CD4-positive, CD25-positive, alpha-beta regulatory T cell (primary cell): ENCODE data around the gene PDLIM7. TPM values are rescaled to one million over a fixed set of nuclear protein-coding genes. Genes with fewer than 3 reads are reported as not detected.

Experiments used
- ATAC-seq, 2 donors: fragments of 150-1000 bp; cut with Tn5 transposase; one replicate each; pipeline ENCODE4 v1.10.0; 2021; ENCODE audit warnings: low read depth in 2 of 2, moderate number of reproducible peaks in 2 of 2, moderate library complexity in 1 of 2
- DNase-seq, 3 donors: peaks; one replicate each; pipeline versions ENCODE4 v3.0.0 to v3.0.0-alpha.2; 2012 to 2022; ENCODE audit warnings: mixed read lengths in 1 of 3
- H3K27ac ChIP-seq: one replicate; pipeline ENCODE4 v1.7.0; 2013; ENCODE audit warnings: mild to moderate bottlenecking, low read length; ENCODE audit not compliant: insufficient read depth, poor library complexity, severe bottlenecking
- H3K27me3 ChIP-seq: one replicate; pipeline ENCODE4 v1.7.0; 2013; ENCODE audit warnings: low read length; ENCODE audit not compliant: control insufficient read depth, insufficient read depth
- H3K36me3 ChIP-seq: one replicate; pipeline ENCODE4 v1.7.0; 2013; ENCODE audit warnings: mild to moderate bottlenecking, low read length, moderate library complexity; ENCODE audit not compliant: control insufficient read depth, insufficient read depth
- H3K4me1 ChIP-seq: 2 replicates; pipeline ENCODE4 v1.7.0; 2013; ENCODE audit warnings: mild to moderate bottlenecking, low read length; ENCODE audit not compliant: insufficient read depth, control insufficient read depth, poor library complexity, severe bottlenecking
- H3K4me3 ChIP-seq: one replicate; pipeline ENCODE4 v1.7.0; 2013; ENCODE audit warnings: low read depth, mild to moderate bottlenecking, low read length, moderate library complexity
- H3K9me3 ChIP-seq, 2 experiments: 1 replicate in 1 of 2; 2 replicates in 1 of 2; pipeline ENCODE4 v1.7.0; 2013; ENCODE audit warnings: low read length in 2 of 2, mild to moderate bottlenecking in 1 of 2, moderate library complexity in 1 of 2; ENCODE audit not compliant: control insufficient read depth in 2 of 2
- H3K27ac Mint-ChIP-seq, 3 donors: one replicate each; pipeline ENCODE4 v1.8.0; 2020 to 2022; ENCODE audit warnings: mild to moderate bottlenecking in 3 of 3, mixed read lengths in 3 of 3, moderate library complexity in 2 of 3
- H3K27me3 Mint-ChIP-seq: one replicate; pipeline ENCODE4 v1.8.0; 2022; ENCODE audit warnings: mild to moderate bottlenecking, mixed read lengths
- H3K36me3 Mint-ChIP-seq: one replicate; pipeline ENCODE4 v1.8.0; 2020; ENCODE audit warnings: mixed read lengths
- H3K4me1 Mint-ChIP-seq, 4 donors: one replicate each; pipeline ENCODE4 v1.8.0; 2020 to 2022; ENCODE audit warnings: mixed read lengths in 4 of 4, mild to moderate bottlenecking in 1 of 4
- H3K4me3 Mint-ChIP-seq, 4 donors: one replicate each; pipeline ENCODE4 v1.8.0; 2020 to 2022; ENCODE audit warnings: mild to moderate bottlenecking in 4 of 4, mixed read lengths in 4 of 4, moderate library complexity in 3 of 4
- H3K9me3 Mint-ChIP-seq, 7 donors: one replicate each; pipeline ENCODE4 v1.8.0; 2020 to 2022; ENCODE audit warnings: mixed read lengths in 7 of 7, mild to moderate bottlenecking in 3 of 7, moderate library complexity in 2 of 7
- polyA plus RNA-seq, 4 donors: library from polyadenylated mRNA; unstranded; fragments of 300-500 nt; fragmentation: Illumina TruSeq; gene quantifications; one replicate each; pipeline ENCODE4 v1.2.3, GENCODE V29; 2021
- total RNA-seq: library from RNA; stranded (reverse); gene quantifications from one replicate; pipeline ENCODE4 v1.2.3, GENCODE V29; 2022

Gene PDLIM7
- total and polyA plus RNA-seq, 5 donors from 2014 or later: 1.6 to 7.8 (median 2.5) TPM

- peak; percentile 59 to 82 (median 82) for DNase-seq
- H3K36me3 ChIP-seq: peaks cover 7% of the 10 kb centered on the region
- H3K4me3 Mint-ChIP-seq: peak within 1 kb of the TSS; percentile 87 to 97 (median 92)
- H3K4me1 ChIP-seq: peaks cover 53% of the 10 kb centered on the region
- peaks cover 3% of the 10 kb centered on the region for H3K36me3 Mint-ChIP-seq
- peak within 1 kb of the TSS; percentile 87 to 97 (median 91) for H3K27ac Mint-ChIP-seq
- peaks cover 10% of the 10 kb centered on the region for H3K27me3 Mint-ChIP-seq
- peak within 1 kb of the TSS; percentile 91 for H3K27ac ChIP-seq
- H3K4me3 ChIP-seq: peak within 1 kb of the TSS; percentile 55
- no peaks in the 10 kb centered on the region for H3K27me3 ChIP-seq
- H3K4me1 Mint-ChIP-seq: peaks cover 0 to 61% (median 33%) of the 10 kb centered on the region in 4 donors
- H3K9me3 Mint-ChIP-seq: no peaks in the 10 kb centered on the region
- ATAC-seq: peak; percentile 66 to 67
- H3K9me3 ChIP-seq: no peaks in the 10 kb centered on the region
Measured at GRCh38 chr5:177446200-177447065, 51.0 kb downstream of the PDLIM7 start, which contains the start of gene PRR7. Gene PRR7 (plus strand): TSS chr5:177446814. CDS start chr5:177455068, 8,254 bp downstream.

DNA sequence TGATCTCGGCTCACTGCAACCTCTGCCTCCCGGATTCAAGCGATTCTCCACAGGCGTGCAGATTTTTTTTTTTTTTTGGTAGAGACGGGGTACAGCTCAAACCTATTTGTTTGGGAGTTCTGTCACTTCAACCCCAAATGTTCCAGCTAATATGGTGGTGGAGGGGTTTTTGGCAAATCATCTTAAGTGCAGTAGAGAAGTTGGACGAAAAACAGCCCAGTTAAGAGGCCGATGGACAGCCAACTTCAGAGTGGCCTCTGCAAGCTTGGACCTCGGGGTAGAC lies 51.5 kb downstream of the PDLIM7 start:
- Mint-ChIP-seq H3K36me3 (peaks cover 3% of the 10 kb centered on the region), H3K9me3 (no peaks in the 10 kb centered on the region), H3K27me3 (peaks cover 10% of the 10 kb centered on the region), H3K27ac (peak overlapping the region; percentile 87 to 97 (median 91)), H3K4me1 (peaks cover 0 to 63% (median 33%) of the 10 kb centered on the region in 4 donors), H3K4me3 (peak overlapping the region; percentile 50 to 92 (median 89))
- Histone ChIP-seq H3K27ac (peak overlapping the region; percentile 91), H3K27me3 (no peaks in the 10 kb centered on the region), H3K4me1 (peaks cover 58% of the 10 kb centered on the region), H3K9me3 (no peaks in the 10 kb centered on the region), H3K4me3 (peak overlapping the region; percentile 55), H3K36me3 (peaks cover 13% of the 10 kb centered on the region)
- no peak for DNase-seq
- ATAC-seq: no peak

GRCh38 chr5:177445052-177445916 lies 52.1 kb downstream of the PDLIM7 start:
- H3K36me3 Mint-ChIP-seq: peaks cover 5% of the 10 kb centered on the region
- H3K4me3 ChIP-seq: peak overlapping the region; percentile 55

DNA sequence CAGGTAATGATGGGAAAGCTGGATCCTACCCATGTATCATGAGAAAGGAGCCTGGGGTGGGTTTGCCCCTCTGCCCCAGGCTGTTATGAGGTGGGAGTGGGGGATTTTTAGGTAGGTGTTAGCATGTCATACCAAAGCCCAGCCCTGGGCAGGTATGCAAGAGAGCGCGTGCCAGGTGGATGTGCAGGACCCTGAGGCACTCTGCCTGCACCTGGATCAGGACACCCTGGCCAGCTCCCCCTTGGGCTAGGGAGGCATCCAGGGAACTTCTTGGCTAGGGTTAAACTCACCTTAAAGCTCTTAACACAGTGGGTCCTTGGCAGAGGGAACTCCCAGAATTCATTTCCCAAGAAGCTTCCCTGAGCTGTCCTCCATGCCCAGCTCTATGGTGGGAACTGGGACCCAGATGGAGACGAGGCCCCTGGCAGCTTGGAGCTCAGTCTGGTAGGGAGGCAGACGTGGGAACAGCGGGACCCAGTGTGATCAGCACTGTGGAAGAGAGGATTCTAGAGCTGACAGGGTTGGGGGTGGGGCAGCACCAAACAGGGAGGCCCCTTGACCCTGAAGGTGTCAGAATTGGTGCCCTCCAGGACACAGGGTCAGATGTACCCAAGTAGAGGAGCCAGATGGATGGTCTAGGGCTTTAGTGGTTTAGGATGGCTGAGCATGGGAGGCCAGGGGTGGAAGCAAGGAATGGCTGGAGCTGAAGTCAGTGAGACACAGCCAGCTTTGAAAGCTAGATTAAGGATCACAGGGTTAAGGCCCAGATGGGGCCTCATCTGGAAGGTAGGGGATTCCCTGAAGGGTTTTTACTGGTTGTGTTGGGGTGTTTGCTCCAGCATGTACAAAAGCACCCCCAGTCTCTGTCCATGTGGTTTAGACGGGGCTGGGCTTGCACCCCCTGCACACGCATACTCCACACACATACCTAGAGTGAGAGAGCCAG lies 53.0 kb downstream of the PDLIM7 start:
- H3K27ac Mint-ChIP-seq: peak overlapping the region; percentile 87 to 95 (median 91)
- H3K27ac ChIP-seq: peak overlapping the region; percentile 91
- no peaks in the 10 kb centered on the region for H3K9me3 Mint-ChIP-seq
- H3K36me3 Mint-ChIP-seq: peaks cover 14% of the 10 kb centered on the region
- H3K4me3 ChIP-seq: no peak overlapping the region
- peak overlapping the region; percentile 50 to 91 (median 86) for H3K4me3 Mint-ChIP-seq
- no peaks in the 10 kb centered on the region for H3K9me3 ChIP-seq
- no peaks in the 10 kb centered on the region for H3K27me3 ChIP-seq
- H3K27me3 Mint-ChIP-seq: peaks cover 10% of the 10 kb centered on the region
- peaks cover 71% of the 10 kb centered on the region for H3K4me1 ChIP-seq
- H3K4me1 Mint-ChIP-seq: peaks cover 11 to 74% (median 44%) of the 10 kb centered on the region in 4 donors
- peak in 2 of 3 donors; percentile 33 to 41 for DNase-seq
- ATAC-seq: no peak
- peaks cover 18% of the 10 kb centered on the region for H3K36me3 ChIP-seq

More at GRCh38 chr5:177445052-177445916, 52.1 kb downstream of the PDLIM7 start:
- H3K36me3 ChIP-seq: peaks cover 14% of the 10 kb centered on the region
- H3K27me3 ChIP-seq: no peaks in the 10 kb centered on the region
- peak overlapping the region; percentile 91 for H3K27ac ChIP-seq
- Mint-ChIP-seq H3K27me3 (peaks cover 10% of the 10 kb centered on the region), H3K4me1 (peaks cover 2 to 65% (median 36%) of the 10 kb centered on the region in 4 donors), H3K4me3 (peak overlapping the region; percentile 50 to 92 (median 89)), H3K27ac (peak overlapping the region; percentile 87 to 97 (median 91)), H3K9me3 (no peaks in the 10 kb centered on the region)
- no peaks in the 10 kb centered on the region for H3K9me3 ChIP-seq
- peaks cover 64% of the 10 kb centered on the region for H3K4me1 ChIP-seq
- DNase-seq (peak in 2 of 3 donors; percentile 36 to 45), ATAC-seq (no peak)

DNA sequence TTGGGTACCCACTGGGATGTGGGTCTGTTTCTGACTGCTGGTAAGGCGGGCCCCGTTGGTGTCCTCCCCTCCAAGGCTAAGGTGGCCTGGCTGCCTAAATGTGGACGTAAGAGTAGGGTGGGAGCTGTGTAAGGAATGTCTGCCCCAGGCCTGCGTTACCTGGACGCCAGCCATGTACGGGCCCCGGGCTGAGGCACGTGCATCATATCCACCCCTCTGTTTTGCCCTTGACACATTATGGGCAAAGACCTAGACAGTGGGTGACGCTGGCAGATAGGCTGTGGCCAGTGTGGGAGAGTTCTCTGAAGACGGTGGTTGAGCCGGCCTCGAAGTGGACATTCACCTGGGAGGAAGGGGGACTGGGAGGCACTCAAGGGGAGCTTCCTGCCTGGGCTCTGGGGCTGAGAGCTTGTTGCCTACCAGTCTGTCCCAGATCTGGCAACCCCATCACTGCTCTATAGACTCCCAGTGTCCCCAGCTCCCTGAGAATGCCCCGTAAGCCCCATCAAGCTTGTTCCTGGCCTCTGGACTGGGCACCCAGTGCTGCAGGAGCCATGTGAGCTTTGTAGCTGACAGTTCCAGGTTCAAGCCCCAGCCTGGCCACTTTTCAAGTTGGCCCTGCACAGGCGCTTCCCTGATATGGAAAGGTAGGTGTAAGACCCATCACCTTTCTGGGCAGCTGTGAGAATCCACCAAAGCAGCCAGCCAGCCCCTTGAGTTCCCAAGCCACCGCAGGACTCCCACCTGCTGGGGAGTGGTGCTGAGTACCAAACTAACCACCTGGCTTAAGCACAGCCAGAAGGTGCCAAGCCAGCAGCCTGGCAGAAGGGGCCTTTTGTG lies 54.0 kb downstream of the PDLIM7 start:
- no peak for DNase-seq
- peaks cover 16% of the 10 kb centered on the region for H3K36me3 Mint-ChIP-seq
- no peaks in the 10 kb centered on the region for H3K9me3 ChIP-seq
- peak overlapping the region in 1 of 4 donors; percentile 50 for H3K4me3 Mint-ChIP-seq
- H3K27ac ChIP-seq: peak overlapping the region; percentile 91
- ATAC-seq: no peak
- H3K27me3 Mint-ChIP-seq: peaks cover 4% of the 10 kb centered on the region
- peaks cover 69% of the 10 kb centered on the region for H3K4me1 ChIP-seq
- no peak overlapping the region for H3K4me3 ChIP-seq
- H3K4me1 Mint-ChIP-seq: peaks cover 12 to 77% (median 43%) of the 10 kb centered on the region in 4 donors
- H3K27ac Mint-ChIP-seq: peak overlapping the region in 2 of 3 donors; percentile 15 to 87
- peaks cover 26% of the 10 kb centered on the region for H3K36me3 ChIP-seq
- no peaks in the 10 kb centered on the region for H3K9me3 Mint-ChIP-seq
- no peaks in the 10 kb centered on the region for H3K27me3 ChIP-seq

DNA sequence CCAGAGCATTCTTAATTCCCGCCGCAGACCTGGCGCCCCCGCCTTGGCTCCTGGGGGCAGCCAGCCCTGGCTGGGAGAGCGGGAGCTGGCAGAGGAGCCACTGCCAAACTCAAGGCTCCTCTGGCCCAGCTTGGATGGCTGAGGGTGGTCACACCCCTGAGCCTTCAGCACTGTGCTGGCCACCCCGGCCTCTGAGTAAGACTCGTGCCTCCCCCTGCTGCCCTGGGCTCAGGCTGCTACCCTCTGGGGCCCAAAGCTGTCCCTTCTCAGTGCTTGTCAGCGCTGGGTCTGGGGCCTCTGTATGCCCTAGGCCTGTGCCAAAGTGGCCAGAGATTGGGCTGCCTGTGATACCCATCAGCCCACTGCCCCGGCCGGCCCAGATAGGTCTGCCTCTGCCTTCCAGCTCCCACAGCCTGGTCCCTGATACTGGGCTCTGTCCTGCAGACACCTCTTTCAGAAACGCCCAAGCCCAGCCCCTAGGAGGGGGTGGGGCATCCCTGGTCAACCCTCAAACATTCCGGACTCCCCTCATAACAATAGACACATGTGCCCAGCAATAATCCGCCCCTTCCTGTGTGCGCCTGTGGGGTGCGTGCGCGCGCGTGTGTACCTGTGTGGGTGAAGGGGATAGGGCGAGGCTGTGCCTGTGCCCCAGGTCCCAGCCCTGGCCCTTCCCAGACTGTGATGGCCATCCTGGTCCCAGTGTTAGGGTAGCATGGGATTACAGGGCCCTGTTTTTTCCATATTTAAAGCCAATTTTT lies 55.2 kb downstream of the PDLIM7 start:
- H3K27me3 ChIP-seq: no peaks in the 10 kb centered on the region
- H3K4me3 Mint-ChIP-seq: no peak overlapping the region
- DNase-seq (no peak), ATAC-seq (no peak)
- peaks cover 23% of the 10 kb centered on the region for H3K36me3 Mint-ChIP-seq
- H3K4me1 ChIP-seq: peaks cover 66% of the 10 kb centered on the region
- peaks cover 37% of the 10 kb centered on the region for H3K36me3 ChIP-seq
- H3K4me3 ChIP-seq: no peak overlapping the region
- H3K9me3 Mint-ChIP-seq: no peaks in the 10 kb centered on the region
- peaks cover 4% of the 10 kb centered on the region for H3K27me3 Mint-ChIP-seq
- no peaks in the 10 kb centered on the region for H3K9me3 ChIP-seq
- peak overlapping the region in 2 of 3 donors; percentile 49 to 62 for H3K27ac Mint-ChIP-seq
- H3K27ac ChIP-seq: peak overlapping the region; percentile 19
- H3K4me1 Mint-ChIP-seq: peaks cover 12 to 79% (median 44%) of the 10 kb centered on the region in 4 donors
